Activated CD8-positive, alpha-beta memory T cell treated with anti-CD3 and anti-CD28 coated beads for 24 hours (primary cell): ENCODE data around the gene SPACDR.
A peak's percentile ranks its signal among the peaks of the same experiment; 100 is the strongest.
"Not testable (repeated sequence)": the region's sequence is repeated elsewhere in the genome, so short reads cannot be mapped to it uniquely, and the experiment has no call there.

Experiments used
- DNase-seq: peaks from one replicate; pipeline ENCODE4 v3.0.0-alpha.2; 2020

SPACDR gene

DNA sequence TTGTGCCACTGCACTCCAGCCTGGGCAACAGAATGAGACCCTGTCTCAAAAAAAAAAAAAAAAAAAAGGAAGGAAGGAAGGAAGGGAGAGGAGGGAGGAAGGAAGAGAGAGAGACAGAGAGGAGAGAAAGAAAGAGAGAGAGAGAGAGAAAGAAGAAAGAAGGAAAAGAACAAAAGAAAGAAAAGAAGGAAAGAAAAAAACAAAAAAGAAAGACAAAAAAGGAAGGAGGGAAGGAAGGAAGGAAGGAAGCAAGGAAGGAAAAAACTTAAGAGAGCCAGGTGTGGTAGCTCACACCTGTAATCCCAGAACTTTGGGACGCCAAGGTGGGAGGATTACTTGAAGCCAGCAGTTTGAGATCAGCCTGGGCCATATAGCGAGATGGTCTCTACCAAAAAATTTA lies 731 bp upstream of the SPACDR start:
- DNase-seq = no peak

DNA sequence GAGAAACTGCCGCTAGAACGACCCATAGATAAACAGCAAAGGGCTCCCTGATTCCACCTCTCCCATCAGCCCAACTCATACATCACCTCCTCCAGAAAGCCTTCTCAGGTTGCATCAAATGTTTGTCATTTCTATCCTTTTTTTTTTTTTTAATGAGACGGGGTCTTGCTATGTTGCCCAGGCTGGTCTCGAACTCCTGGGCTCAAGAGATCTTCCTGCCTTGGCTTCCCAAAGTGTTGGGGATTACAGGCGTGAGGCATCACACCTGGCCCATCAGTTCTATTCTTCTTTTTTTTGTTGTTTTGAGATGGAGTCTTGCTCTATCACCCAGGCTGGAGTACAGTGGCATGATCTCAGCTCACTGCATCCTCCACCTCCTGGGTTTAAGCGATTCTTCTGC lies 7.0 kb downstream of the SPACDR start:
- DNase-seq = no peak

DNA sequence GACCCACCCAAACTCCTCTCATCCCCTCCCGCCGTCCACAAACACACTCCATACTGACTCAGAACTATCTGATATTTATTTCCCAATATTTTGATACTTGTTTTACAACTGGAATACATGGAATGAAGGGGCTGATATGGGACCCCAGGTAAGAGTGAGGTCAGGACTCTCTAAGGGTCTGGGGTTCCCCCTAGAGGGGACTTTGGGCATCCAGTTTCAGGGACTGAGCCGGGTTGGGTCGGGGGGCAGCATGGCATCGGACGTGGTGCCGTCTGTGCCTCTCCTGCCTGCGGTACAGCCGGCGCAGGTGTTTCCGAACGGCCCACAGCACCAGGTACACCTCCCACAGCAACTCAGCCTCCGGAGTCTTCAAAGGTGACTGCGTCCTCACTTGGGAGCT lies 7.5 kb downstream of the SPACDR start:
- DNase-seq = no peak

DNA sequence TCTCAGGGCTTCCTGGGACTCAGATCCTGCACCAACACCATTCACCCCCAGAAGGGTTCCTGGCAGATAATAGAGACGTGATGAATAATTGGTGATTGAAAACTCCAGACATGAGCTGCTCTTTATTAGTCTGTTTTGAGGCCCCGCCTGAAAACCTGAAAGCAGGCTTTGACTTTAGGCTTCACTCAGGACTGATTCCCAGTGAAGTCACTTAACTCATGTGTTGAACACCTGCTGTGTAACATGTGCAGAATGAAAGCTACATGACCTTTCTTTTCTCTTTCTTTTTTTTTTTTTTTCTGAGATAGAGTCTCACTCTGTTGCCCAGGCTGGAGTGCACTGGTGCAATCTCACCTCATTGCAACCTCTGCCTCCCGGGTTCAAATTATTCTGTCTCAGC lies 8.9 kb downstream of the SPACDR start:
- no peak for DNase-seq

DNA sequence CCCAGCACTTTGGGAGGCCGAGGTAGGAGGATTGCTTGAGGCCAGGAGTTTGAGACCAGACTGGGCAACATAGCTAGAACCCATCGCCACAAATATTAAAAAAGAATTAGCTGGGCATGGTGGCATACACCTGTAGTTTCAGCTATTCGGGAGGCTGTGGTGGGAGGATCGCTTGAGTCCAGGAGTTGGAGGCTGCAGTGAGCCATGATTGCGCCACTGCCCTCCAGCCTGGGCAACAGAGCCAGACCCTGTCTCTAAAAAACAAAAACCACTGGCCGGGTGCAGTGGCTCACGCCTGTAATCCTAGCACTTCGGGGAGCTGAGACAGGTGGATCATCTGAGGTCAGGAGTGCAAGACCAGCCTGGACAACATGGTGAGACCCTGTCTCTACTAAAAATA lies 10.2 kb downstream of the SPACDR start:
- DNase-seq = not testable (repeated sequence)

DNA sequence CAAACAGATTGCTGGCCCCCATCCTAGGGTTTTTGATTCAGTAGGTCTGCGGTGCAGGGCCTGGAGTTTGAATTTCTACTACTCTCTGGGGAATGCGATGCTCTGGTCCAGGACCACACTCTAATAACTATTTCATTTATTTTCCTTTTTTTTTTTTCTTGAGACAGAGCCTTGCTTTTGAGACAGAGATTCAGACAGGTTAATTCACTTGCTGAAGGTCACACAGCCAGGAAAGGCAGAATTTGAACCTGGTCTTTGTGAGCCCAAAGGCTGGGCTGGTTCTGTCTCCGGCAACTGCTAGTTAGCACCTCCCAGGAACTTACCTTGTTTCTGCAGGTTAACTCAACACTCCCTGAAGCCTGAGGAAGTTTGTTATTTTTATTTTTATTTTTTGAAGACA lies 11.5 kb downstream of the SPACDR start:
- DNase-seq = no peak

DNA sequence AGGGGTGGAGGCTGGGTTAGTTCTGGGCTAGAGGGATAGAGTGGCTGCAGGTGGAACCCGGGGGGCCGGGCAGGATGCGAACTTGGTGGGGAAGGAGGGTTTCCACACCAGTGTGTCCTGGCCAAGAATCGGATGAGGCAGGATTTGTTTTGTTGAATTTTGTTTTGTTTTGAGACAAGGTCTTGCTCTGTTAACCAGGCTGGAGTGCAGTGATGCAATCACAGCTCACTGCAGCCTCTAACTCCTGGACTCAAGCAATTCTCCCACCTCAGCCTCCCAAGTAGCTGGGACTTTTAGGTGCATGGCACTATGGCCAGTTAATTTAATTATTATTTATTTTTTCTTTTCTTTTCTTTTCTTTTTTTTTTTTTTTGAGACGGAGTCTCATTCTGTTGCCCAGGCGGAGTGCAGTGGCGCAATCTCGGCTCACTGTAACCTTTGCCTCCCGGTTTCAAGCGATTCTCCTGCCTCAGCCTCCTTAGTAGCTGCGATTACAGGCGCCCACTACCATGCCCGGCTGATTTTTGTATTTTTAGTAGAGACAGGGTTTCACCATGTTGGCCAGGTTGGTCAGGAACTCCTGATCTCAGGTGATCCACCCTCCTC lies 14.8 kb downstream of the SPACDR start:
- no peak for DNase-seq

DNA sequence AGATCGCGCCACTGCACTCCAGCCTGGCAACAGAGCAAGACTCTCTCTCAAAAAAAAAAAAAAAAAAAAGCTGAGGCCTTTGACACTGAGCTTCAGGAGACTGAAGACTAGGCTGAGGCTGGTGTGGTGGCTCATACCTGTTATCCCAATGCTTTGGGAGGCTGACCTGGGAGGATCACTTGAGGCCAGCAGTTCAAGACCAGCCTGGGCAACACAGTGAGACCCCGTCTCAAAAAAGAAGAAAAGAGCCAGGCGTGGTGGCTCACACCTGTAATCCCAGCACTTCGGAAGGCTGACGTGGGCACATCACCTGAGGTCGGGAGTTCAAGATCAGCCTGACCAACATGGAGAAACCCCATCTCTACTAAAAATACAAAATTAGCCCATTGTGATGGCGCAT lies 16.7 kb downstream of the SPACDR start:
- not testable (repeated sequence) for DNase-seq

DNA sequence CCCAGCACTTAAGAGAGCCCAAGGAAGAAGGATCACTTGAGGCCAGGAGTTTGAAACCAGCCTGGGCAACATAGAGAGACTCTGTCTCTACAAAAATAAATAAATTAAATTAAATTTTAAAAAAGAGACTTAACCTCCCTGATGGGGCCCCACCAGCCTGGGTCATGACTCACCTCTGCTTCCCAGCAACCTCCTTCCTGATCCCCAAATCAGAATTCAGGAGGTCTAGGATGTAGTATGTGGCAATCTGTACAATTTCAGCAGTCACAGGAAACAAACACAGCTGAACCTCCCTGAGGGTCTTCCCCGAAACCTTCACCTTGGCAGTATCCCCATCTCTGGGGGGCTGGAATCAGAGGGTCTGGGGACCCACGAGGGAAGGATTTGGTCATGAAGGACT lies 18.0 kb downstream of the SPACDR start:
- DNase-seq = no peak

DNA sequence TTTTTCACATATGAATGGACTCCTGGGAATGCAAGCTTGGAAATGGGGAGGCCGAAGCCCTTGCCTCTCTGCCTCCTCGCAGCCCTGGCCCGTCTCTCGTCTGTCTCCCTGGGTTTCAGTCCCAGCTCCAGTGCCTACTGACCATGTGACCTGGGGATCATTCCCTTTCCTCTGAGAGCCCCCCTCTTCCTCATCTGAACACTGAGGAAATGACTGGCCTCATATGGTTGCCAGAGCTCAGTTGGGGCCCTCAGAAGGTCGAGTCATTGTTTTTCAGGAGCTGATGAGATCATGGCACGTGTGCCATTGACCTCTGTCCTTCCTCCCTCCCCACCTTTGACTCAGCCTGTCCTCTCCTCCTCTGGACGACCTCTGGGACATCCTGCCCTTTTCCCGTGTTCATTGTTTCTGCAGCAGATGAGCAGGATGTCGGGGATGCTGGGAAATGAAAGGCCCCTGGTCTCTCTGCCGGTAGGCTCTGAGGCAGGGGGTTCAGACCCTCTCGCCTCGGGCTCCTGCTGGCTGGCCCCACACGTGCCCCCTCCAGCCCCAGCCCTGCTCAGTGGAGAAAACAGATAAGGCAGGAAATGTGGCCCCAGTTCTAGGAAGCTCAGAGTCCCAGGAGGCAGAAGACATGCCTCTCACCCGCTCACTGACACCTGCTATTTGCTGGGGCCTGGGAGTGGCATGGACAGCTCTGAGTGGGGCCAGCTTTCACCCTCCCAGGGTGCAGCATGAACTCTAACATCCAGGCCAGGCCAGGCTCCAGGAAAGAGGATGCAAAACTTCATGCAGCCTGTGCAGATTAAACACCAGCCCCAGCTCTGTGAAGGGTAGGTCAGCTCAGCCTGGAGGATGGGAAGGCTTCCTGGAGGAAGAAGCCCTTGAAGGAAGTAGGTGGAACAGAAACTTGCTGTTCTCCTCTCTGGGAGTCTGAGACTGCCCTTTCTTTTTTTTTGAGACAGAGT lies 19.5 kb downstream of the SPACDR start:
- no peak for DNase-seq

DNA sequence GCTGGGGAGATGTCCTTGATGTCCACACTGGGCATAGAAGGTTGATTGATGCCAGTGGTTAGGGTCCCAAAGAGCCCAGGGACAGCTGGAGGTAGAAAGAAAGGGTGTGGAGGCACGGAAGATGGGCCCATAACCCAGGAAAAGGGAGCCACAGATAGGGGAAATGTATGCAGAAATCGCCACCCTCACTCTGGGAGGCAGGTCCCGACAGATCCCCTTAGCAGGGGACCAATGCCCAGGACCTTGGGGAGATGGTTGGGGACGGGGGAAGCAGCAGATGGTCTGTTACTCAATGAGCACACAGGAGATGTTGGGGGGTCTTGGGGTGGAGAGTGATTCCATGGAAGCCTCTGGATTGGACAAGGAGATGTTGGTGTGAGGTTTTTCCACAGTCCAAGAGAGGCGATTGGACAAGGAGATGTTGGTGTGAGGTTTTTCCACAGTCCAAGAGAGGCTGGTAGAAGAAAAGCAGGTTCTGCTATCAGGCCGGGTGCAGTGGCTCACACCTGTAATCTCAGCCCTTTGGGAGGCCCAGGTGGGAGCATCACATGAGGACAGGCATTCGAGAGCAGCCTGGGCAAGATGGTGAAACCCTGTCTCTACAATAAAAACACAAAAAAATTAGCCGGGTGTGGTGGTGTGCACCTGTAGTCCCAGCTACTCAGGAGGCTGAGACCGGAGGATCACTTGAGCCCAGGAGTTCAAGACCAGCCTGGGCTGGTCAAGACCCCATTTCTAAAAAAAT lies 20.8 kb downstream of the SPACDR start:
- DNase-seq = no peak

DNA sequence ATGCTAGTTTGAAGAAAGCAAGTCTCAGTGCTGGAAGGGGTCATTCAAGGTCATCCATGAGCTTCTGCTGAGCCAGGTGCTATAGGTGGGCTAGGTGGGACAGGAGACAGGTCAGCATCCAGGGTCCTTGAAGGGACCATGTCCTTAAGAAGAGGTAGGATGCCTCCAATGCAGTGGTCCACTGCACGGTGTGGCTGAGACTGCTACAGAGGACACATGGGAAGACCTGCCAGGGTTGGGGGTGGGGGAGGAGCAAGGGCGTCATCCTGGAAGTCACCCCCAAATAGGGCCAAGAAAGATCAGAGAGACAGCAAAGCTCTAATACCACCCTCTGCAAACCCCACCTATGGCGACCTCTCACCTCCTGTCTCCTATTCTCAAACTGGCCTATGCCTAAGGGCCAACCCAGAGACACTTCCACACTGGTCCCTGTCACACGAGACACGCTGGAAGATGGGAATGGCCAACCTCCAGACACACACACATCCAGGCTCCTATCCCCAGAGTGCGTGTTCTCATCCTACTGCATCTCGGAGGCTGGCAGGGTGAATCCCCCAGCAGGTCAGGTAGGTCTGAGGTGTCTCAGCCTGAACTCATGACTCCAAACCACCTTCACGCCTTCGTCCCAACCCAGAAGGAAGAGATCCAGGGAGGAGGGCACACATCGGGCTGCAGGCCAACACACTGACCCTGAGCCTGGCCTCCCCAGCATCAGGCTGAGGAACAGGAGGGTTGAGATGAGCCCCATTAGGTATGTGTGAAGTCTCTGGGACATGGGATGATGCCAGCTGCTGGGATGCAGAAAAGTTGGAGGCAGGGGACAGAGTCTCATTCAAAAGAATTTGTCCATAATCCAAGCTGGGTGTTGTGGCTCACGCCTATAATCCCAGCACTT lies 22.2 kb downstream of the SPACDR start:
- no peak for DNase-seq

DNA sequence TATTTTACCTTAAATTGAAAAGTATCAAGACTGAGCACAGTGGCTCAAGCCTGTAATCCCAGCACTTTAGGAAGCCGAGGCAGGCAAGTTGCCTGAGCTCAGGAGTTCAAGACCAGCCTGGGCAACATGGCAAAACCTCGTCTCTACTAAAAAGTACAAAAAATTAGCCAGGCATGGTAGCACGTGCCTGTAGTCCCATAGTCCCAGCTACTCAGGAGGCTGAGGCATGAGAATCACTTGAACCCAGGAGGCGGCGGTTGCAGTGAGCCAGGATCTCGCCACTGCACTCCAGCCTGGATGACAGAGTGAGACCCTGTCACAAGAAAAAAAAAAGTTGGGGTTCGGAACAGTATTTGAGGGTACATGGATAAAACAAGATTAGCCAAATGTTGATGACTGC lies 24.8 kb downstream of the SPACDR start:
- not testable (repeated sequence) for DNase-seq

DNA sequence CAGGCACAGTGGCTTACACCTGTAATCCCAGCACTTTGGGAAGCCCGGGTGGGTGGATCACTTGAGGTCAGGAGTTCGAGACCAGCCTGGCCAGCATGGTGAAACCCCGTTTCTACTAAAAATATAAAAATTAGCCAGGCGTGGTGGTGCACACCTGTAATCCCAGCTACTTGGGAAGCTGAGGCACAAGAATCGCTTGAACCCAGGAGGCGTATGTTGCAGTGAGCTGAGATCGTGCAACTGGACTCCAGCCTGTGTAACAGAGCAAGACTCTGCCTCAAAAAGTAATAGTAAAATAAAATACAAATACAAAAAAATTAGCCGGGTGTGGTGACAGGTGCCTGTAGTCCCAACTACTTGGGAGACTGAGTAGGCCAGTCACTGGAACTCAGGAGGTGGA lies 25.3 kb downstream of the SPACDR start:
- not testable (repeated sequence) for DNase-seq

DNA sequence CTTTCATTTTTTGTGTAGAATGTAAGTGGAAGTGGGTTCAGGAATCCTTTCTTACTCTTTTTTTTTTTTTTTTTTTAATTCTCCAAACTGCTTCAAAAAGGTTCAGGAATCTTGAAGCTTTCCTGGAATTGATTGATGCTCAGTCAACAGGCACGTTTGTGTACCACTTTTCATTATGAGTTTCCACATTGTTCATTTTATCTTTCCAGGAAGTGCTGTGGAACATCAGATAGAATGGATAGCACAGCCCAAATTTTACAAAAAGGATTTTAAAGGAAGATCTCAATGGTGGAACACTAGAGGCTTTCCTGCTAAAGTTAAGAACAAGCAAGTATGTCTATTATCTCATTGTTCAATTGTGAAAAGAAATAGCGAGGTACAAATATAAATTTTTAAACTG lies 25.9 kb downstream of the SPACDR start:
- no peak for DNase-seq

DNA sequence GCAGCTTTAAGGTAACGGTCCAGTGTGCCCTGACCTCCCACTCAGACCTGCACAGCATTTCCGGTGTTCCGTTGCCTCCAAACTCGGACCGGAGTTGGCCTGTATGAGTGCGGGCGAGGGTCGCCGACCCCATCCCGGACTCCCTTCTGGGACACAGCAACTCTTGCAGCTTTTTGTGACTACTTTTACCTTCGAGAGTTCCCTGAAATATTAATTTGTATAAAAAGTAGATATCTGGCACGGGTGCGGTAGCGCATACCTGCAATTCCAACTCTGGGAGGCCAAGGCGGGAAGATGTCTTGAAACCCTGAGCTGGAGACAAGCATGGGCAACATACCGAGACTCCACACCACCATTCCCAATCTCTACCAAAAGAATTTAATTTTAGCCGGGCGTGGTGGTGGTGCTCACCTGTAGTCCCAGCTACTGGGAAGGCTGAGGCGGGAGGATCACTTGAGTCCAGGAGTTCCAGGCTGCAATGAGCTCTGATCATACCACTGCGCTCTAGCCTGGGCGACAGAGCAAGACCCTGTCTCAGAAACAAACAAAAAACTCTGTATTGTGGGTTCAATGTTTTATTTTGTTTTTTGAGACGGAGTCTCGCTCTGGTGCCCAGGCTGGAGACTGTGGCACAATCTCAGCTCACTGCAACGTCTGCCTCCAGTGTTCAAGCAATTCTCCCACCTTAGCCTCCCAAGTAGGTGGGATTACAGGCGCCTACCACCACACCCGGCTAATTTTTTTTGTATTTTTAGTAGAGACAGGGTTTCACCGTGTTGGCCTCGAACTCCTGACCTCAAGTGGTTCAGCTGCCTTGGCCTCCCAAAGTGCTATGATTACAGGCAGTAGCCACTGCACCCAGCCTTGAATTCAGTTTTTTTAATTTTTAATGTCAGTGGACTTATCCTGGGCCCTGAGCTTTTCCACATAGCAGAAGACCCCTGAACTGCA lies 26.6 kb downstream of the SPACDR start:
- no peak for DNase-seq

DNA sequence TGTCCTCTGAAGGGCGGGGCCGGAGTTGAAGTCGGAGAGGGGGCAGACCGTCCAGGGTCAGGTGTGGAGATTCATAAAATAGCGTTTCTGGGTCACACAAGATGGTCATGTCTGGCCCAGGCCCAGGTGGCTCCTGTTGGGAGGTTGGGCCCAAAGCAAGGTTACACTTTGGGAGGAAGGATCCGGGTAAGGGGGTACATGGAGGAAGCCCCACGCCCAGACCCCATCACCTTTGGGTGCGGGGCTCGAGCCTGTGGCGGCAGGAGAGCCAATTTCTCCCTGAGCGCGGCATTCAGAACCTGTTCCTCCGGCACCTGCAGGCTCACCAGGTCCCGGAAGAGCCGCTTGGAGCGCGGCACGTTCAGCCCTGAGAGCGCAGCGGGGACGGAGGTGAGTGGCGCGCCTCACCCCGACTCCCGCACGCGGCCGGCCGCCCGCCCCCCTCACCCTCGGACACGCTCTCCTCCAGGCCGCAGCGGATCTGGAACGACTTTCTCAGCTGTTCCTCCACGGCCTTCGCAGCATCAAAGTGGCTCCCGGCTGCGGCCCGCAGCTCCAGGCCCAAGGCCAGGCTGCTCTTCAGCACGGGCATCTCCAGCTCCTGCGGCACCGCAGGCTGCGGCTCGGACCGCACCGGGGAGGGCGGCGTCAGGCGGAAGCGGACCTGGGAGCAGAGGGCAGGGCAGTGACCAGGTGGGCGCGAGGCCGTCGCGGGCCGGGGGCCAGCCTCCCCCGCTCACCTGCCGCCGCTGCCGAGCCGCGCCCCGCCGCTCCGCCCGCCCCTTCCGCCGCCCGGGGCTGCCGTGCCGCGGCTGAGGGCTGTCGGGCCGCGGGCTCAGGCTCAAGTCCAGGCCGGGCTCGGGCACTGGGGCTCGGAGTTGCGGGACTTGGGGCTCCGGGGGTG lies 28.4 kb downstream of the SPACDR start:
- peak; percentile 79 for DNase-seq

DNA sequence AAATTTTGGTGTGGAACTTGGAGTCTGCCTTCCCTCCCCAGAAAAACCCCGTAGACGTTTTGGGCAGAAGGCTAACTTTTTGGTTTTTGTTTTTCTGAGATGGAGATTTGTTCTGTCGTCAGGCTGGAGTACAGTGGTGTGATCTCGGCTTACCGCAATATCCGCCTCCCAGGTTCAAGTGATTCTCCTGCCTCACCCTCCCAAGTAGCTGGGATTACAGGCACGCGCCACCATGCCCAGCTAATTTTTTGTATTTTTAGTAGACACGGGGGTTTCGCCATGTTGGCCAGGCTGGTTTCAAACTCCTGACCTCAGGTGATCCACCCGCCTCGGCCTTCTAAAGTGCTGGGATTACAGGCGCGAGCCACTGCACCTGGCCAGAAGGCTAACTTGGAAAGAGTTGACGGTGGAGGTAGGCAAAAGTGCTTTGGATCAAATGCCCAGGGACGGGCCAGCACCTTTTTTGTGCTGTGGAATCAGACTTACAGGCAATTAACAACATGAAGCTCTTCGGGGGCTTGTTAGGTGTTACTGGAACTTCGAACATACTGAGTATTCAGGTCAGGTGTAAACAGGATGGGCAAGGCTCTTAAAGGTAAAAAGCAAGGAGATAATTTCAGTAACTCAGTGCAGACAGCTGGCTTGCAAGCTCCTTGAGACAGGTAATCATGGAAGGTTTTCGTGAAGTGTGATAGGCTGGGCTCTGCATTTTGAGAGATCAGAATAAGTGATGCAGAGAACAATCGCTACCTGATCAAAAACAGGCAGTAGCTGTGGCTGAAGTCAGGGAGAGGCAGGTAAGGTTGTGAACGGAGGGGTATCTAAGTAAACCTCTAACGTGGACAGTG lies 29.5 kb downstream of the SPACDR start:
- DNase-seq = peak; percentile 57

DNA sequence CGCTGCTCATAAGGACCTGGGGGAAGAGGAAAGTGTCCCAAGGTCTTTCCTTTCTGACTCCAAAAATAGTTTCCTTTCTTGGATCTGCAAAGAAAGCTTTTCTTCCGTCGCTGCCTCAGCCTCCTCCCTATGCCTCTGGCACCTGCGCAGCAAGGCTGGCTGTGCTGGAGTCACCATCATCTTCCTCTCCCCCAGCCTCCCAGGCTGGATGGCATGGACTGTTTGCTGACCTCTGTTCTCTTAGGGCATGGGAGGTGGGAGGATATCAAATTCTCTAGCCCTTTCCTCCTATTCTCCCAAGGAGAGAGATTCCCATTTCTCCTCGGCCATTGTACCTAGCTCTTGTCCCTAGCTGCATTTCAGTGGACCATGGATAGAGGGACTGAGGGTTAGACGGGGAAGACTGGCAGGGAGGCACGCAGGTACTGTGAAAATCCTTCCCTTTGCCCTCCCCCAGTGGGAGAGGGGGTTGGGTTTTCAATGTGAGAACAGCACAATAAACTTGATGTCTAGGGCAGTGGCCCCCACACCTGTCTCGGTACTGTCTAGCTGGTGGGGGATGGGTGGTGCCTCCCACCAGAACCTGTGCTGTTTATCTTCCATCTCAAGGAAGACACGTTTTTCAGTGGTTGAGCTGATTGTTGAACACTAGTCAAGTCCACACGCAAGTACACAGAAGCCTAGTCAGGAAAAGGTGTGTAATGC lies 30.3 kb downstream of the SPACDR start:
- peak; percentile 54 for DNase-seq
